GM18520 (cell line): ENCODE measurements around the gene PCGF6.
A peak's percentile ranks its signal among the peaks of the same experiment; 100 is the strongest.
"Not testable (repeated sequence)": the region's sequence is repeated elsewhere in the genome, so short reads cannot be mapped to it uniquely, and the experiment has no call there.

Experiments
- ATAC-seq: cut with Tn5 transposase; IDR thresholded peaks from one replicate; pipeline ENCODE4 v1.9.1; 2021; ENCODE audit not compliant: unreplicated experiment

The PCGF6 gene, protein sequence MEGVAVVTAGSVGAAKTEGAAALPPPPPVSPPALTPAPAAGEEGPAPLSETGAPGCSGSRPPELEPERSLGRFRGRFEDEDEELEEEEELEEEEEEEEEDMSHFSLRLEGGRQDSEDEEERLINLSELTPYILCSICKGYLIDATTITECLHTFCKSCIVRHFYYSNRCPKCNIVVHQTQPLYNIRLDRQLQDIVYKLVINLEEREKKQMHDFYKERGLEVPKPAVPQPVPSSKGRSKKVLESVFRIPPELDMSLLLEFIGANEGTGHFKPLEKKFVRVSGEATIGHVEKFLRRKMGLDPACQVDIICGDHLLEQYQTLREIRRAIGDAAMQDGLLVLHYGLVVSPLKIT

DNA sequence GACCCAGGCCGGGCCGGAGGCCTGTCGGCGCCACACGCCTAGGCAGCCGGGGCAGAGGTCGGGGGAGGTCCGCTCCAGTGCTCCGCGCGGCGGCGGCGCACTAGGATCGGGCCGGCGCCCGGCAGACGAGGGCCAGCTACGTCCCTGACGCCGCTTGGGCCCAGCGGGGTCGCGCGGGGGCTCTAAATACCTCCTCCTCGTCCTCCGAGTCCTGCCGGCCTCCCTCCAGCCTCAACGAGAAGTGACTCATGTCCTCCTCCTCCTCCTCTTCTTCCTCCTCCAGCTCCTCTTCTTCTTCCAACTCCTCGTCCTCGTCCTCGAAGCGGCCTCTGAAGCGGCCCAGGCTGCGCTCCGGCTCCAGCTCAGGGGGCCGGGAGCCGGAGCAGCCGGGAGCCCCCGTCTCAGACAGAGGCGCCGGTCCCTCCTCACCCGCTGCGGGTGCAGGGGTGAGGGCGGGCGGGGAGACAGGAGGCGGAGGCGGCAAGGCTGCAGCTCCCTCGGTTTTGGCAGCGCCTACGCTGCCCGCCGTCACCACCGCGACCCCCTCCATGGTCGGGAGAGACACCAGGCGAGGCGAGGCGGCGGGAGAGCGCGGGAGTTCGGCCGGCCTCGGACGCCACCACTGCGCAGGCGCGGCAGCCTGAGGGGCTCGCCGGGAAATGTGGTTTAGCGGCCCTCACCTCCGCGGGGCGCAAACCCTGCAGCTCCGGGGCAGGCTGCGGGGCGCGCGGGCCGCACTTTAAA is at the start of gene PCGF6:
Gene PCGF6, minus strand, starts transcription at position 624 of the 744 bp plus-strand sequence. Its CDS starts 74 bp downstream, at position 550.
- ATAC-seq, result peak; percentile 70

DNA sequence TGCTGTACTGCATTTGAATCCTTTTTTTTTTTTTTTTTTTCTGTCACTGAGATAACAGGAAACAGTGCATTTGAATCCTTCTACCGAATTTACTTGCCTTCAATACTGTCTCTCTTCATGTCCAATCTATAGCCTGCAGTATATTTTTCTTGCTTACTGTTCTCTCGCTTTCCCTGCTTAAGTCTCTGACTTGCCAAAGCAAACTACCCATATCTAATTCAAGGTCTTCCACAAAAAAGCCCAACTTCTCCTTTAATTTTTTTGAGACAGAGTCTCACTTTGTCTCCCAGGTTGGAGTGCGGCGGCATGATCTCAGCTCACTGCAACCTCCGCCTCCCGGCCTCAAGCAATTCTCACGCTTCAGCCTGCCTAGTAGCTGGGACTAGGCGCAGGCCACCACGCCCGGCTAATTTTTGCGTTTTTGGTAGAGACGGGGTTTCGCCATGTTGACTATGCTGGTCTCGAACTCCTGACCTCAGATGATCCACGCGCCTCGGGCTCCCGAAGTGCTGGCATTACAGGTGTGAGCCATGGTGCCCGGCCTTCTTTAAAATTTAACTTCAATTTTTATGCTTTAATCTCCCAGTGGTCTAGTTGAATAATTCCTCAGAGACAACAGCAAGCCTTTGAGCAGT is 46.4 kb upstream of the PCGF6 start:
- no peak for ATAC-seq

DNA sequence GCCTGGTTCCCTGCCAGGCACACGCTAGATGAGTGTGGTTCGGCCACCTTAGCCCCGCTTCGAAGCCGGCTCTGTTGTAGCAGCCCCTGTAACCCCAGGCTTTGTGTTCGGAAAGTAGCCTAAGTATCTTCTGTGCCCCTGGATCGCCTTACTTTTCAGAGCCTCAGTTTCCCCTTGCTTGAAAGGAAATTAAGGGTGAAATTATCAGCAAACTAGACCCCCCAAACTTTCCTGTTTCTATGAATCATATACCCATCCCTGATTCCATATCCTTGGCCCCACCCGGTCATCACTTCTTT is 45.8 kb upstream of the PCGF6 start:
- ATAC-seq, result no peak

DNA sequence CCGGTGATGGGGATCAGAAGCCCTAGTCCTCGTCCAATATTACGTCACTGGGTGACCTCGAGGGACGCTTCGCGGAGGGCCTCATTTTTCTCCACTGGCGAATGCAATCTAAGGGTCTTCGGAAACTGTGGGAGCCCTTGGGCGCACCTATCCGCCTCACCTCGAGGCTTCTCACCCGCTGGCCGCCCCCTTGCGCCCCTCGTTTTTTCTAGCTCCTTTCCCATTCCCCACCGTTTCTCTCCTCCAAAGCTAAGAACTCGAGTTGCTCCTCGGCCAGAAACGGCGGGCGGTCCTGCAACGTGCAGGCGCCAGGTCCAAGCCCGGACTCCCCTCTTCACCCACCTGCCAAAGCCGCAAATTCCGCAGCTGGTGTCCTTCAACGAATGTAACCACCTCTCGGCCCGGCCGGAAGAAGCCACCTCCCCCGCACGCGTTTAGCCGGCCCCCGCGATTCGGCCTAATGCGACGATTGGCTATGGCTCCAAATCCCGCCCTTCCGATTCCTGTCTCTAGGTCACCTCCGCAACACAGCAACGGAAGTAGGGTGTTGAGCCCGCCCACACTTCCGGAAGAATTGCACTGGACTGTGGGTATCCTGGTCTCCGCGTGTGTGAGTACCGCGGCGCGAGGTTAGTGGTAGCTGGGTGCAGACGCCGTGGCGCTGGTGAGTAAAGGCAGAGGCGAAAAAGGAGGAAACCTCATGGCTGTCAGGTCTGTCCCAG is 45.3 kb upstream of the PCGF6 start, which contains the start of the genes ATP5MK and PDCD11:
Gene ATP5MK, minus strand, starts transcription at position 409 of the 722 bp plus-strand sequence. CDS start 4,018 bp downstream, outside the sequence.
Gene PDCD11, plus strand, starts transcription at position 560 of the 722 bp plus-strand sequence. CDS start 1,801 bp downstream, outside the sequence.
- peak; percentile 96 for ATAC-seq

DNA sequence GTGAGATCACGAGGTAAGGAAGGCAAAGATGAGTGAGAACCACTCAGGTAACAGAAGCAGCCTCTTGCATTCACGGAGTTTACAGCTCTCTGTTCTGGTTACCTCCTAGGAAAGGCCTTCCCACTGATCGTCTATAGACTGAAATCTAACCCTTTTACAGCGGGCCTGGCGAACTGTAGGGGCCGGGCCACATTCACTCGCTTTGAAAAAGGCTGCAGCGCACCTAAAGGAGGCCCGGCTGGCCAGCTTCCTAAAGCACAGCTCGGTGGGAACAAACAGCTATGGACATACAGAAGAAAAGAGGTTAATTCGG is 44.8 kb upstream of the PCGF6 start:
- ATAC-seq, result no peak

DNA sequence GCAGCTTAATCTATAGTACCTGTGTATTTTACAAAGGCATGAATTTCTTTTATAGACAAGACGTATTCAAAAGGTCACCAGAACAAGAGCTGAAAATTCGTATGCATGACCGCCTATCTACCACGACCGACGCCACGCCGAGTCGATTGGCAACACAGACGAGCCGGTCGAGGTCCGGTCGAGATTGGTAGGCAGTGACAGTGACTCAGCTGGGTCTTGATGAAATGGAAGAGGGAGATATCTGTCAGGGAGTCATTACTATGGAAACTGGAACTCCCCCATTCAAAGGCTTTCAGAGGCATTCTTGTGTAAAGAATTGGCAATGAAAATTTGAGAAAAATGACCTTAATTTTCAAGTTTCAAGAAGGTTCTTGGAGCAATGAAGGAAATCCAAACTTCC is 43.2 kb upstream of the PCGF6 start:
- no peak for ATAC-seq

DNA sequence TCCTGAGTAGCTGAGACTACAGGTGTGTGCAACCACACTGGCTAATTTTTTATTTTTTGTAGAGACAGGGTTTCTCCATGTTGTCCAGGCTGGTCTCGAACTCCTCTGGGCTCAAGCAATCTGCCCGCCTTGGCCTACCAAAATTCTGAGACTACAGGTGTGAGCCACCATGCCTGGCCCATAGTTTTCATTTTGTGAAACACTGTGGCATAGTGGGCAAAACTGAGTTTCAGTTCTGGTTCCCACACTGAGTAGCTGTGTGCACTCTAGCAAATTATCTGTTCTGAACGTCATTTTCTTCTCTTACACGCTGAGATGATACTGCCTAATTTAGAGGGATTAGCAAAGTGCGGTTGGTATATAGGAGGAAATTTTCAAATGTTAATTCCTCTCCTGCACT is 31.8 kb upstream of the PCGF6 start:
- no peak for ATAC-seq

DNA sequence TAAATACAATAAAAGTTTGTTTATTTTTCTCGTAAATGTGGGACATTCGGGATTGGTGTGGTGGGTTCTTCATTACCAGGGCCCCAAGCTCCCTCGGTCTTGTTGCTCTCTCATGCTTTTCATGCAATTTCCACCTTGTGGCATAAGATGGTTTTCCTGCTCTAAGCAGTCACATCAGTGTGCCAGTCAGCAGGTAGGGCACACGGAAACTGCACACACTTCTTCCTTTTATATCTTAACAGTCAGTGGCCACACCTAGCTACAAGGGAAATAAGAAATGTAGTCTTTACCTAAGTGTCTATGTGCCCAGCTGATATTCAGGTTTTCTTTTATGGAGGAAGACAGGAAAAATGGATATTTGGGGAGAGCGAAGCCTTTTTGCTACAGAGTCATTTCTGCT is 23.3 kb upstream of the PCGF6 start:
- no peak for ATAC-seq

DNA sequence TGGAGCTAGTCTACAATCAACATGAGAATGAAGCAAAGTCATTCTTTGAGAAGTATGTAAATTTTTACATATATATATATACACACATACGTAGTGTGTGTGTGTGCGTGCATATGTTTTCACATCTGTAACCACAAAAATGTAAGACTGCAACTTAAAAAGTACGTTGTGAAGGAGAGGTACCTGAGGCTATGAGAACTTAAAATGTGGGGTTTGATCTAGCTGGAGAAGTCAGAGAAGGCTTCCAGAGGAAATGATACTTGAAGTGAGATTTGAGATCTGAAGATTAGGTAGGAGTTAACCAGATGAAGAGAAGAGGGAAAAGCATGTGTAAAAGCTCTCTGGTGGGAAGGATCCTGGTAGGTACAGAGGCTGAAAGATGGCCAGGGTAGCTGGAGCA is 22.6 kb upstream of the PCGF6 start:
- ATAC-seq, result no peak

DNA sequence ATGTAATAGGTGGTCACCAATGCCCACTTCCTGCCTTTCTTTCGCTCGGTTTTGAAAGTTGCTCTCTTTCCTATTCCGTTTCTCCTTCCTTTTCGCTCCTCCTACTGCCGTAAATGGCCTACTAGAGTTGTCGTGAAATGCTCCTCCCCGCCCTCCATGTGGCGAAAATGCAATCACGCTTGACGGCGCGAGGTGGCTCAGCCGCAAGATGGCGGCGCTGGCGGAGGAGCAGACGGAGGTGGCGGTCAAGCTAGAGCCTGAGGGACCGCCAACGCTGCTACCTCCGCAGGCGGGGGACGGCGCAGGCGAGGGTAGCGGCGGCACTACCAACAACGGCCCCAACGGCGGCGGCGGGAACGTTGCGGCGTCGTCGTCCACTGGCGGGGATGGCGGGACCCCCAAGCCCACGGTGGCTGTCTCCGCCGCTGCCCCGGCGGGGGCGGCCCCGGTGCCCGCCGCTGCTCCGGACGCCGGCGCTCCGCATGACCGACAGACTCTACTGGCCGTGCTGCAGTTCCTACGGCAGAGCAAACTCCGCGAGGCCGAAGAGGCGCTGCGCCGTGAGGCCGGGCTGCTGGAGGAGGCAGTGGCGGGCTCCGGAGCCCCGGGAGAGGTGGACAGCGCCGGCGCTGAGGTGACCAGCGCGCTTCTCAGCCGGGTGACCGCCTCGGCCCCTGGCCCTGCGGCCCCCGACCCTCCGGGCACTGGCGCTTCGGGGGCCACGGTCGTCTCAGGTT is 17.0 kb upstream of the PCGF6 start, which contains the start of gene TAF5:
Gene TAF5, plus strand, starts transcription at position 195 of the 737 bp plus-strand sequence. Its CDS starts 14 bp downstream, at position 209.
- peak; percentile 48 for ATAC-seq

DNA sequence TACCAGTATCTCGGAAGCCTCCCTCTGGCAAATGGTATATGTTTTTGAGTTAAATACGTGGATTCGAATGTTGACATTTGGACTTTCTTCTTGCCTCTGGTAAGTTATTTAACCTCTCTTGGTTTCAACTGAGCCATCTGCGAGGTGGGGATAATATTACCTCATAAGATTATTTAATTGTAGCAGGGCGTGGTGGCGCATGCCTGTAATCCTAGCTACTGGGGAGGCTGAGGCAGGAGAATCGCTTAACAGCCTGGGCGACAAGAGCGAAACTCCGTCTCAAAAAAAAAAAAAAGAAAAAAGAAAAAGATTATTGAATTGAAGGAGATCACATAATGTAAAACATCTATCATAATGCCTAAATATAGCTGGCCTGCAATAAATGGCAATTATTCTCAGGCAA is 16.4 kb upstream of the PCGF6 start:
- ATAC-seq, result no peak

DNA sequence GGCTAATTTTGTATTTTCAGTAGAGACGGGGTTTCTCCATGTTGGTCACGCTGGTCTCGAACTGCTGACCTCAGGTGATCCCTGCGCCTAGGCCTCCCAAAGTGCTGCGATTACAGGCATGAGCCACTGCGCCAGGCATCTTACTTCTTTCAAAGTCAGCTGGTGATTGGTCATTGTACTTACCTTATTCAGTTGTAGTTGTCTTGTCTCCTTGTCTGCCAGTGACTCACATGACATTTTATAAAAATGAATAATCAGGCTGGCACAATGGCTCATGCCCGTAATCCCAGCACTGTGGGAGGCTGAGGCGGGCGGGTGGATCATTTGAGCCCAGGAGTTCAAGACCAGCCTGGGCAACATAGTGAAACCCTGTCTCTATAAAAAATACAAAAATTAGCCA is 9.9 kb upstream of the PCGF6 start:
- ATAC-seq, result not testable (repeated sequence)

DNA sequence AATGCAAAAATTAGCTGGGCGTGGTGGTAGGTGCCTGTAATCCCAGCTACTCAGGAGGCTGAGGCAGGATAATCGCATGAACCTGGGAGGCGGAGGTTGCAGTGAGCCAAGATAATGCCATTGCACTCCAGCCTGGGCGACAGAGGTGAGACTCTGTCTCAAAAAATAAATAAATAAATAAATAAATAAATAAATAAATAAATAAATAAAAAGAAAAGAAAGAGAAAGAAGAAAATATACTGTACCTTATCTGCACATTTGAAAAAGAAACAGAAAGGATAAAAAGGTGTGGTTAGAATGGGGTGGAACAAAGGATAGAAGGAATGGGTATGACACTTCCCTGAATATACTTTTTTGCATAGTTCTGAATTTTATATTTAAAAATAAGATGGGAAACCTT is 8.6 kb upstream of the PCGF6 start:
- ATAC-seq, result not testable (repeated sequence)

DNA sequence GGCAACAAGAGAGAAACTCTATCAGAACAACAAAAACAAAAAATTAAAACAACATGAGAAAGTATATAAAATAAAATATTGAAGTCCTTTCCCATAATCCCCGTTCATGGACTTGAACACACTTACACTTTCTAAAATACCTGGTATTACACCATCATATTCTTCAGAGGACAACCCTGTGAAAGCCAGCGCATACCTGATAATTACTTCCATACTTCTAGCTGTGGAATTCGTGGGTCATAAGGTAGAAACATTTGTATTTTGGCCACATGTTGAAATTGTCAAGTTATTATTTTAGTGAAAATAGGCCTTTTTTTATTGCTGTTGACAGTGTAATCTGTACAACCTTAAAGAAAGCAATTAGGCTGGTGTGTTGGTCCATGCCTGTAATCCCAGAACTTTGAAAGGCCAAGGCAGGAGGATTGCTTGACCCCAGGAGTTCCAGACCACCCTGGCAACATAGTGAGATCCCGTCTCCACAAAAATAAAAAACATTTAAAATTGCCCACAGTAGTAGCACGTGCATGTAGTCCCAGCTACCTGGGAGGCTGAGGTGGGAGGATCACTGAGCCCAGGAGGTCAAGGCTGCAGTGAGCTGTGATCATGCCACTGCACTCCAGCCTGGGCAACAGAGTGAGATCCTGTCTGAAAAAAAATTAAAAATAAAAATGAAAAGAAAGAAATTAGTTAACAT is 5.1 kb upstream of the PCGF6 start:
- no peak for ATAC-seq

DNA sequence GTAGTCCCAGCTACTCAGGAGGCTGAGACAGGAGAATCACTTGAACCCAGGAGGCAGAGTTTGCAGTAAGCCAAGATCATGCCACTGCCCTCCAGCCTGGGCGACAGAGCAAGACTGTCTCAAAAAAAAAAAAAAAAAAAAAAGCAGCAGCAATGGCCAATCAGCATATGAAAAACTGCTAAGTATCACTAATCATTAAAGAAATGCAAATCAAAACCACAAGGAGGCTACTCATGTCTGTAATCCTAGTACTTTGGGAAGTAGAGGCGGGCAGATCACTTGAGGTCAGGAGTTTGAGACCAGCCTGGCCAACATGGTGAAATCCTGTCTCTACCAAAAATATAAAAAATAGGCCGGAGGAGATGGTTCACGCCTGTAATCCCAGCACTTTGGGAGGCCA is 3.6 kb upstream of the PCGF6 start:
- ATAC-seq, result not testable (repeated sequence)

DNA sequence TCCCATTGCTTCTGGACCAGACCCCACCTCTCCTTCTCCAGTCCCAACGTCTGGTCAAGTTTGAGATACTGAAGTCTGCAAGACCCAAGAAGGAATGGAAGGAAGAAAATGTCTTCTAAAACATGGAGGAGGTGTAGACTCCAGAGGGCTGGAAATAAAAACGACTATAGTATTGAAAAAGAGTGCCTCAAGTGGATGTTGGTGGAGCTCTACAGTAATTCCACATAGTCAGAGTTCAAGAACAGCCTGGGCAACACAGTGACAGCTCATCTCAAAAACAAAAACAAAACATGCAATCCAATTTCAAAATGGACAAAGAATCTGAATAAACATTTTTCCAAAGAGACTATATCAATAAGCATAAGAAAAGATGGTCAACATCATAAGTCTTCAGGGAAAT is 2.3 kb upstream of the PCGF6 start:
- ATAC-seq, result no peak

DNA sequence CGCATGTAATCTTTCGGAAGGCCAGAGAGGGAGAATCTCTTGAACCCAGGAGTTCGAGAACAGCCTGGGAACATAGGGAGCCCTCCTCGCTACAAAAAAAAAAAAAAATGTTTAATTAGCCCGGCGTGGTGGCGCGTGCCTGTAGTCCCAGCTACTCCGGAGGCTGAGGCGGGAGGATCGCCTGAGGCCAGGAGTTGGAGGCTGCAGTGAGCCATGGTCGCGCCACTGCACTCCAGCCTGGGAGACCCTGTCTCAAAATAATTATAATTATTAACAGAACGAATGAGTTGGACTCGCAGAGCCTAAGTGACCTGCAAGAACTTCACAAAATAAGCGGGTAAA is 794 bp downstream of the PCGF6 start:
- ATAC-seq, result no peak

DNA sequence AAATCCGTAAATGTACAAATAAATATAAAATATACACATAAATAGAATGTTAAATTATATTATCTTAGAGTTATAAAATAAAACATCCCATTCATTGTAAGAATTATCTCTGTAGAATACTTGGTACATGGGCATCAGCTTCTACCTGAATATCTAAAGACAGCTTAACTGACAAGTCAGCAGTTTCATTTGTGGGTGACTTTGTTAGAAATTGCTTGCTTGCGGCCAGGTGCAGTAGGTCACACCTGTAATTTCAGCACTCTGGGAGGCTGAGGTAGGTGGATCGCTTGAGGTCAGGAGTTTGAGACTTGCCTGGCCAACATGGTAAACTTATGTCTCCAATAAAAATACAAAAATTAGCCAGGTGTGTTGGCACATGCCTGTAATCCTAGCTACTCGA is 14.6 kb downstream of the PCGF6 start:
- no peak for ATAC-seq

DNA sequence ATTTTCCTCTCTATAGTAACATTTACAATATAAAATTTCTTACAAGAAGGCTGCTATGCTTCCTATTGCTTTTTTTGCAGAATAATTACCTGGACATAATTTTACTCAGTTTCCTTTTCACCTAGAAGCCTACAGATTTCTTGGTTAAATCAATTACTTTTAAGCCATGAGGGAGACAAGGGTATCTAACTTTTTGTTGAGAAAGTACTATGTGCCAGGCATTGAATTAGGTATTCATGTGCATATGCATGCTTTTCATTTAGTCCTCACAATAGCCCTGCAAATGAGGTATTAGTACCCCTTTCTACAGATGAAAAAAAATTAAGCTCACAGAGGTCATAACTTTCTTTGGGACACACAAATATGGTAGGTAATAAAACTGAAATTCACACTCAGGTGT is 16.4 kb downstream of the PCGF6 start:
- no peak for ATAC-seq

DNA sequence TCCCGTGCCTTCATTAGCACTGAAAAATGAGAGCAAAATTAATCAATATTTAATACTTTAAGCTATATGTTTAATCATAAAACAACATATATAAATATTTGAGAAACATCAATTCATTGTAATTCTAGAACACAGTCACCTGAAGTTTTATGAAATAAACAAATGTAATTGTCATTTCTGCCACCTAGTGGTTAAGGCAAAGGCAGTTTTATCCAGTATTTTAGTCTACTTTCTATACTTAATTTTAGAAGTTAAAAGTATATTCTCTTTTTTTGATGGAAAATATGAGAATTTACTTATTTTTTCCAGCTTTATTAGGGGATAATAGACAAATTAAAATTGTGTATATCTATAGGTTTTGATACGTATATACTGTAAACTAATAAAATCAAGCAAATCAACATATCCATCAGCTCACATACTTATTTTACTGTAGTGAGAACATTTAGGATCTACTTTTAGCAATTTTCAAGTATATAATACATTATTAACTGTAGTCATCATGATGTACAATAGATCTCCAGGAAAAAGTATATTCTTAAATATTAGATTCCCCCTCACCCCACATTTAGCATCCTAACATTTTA is 16.9 kb downstream of the PCGF6 start:
- no peak for ATAC-seq
